Endothelial cell of umbilical vein (primary cell): Measurements from ENCODE around the gene TBC1D16.

Experiments
- EZH2 ChIP-seq: IDR thresholded peaks from 2 replicates; pipeline ENCODE4 v1.6.1; 2012; ENCODE audit warnings: borderline replicate concordance, low read depth, mild to moderate bottlenecking, moderate library complexity, low read length, inconsistent platforms; ENCODE audit not compliant: severe bottlenecking
- POLR2A ChIP-seq: IDR thresholded peaks from 2 replicates; pipeline ENCODE4 v1.6.1; 2012; ENCODE audit warnings: low read depth, mild to moderate bottlenecking, control low read depth, low read length
- POLR2AphosphoS5 ChIP-seq: IDR thresholded peaks from 2 replicates; pipeline ENCODE4 v1.6.1; 2012; ENCODE audit warnings: low read depth, mild to moderate bottlenecking, control low read depth, low read length, moderate library complexity; ENCODE audit not compliant: insufficient read depth
- TF ChIP-seq, protein P1 (sequence below), 2 donors: IDR thresholded peaks; 1 replicate in 1 of 2; 2 replicates in 1 of 2; pipeline ENCODE4 v1.5.1; 2011; ENCODE audit warnings: low read length in 2 of 2, mild to moderate bottlenecking in 2 of 2, moderate library complexity in 2 of 2, control low read depth in 1 of 2, inconsistent platforms in 1 of 2, low read depth in 1 of 2; ENCODE audit not compliant: insufficient read depth in 1 of 2; ENCODE audit errors: extremely low read depth in 1 of 2
- TF ChIP-seq, protein P2 (sequence below): IDR thresholded peaks from 2 replicates; pipeline ENCODE4 v1.6.1; 2011; ENCODE audit not compliant: insufficient read depth, insufficient read length

DNA sequence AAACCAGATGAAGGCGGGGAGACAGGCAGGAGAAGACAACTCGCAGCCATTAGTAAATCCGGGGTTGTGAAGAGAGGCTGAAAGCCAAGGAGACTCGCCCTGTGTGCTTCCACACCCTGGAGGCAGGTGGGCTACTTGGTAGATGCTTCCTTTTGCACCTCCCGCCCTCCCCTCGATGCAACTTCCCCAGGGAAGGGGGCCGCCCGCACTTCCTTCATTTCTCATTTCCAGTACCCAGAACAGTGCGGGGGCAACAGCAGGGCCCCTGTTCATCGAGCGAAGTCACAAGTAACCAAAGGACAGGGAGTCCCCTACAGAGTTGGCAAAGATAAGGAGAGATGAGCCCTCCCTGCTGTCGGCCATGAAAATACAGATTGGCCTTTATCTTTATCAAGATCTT, 25.7 kb upstream of the TBC1D16 start:
- TF ChIP-seq POLR2A = no peak
- TF ChIP-seq, protein P1, sequence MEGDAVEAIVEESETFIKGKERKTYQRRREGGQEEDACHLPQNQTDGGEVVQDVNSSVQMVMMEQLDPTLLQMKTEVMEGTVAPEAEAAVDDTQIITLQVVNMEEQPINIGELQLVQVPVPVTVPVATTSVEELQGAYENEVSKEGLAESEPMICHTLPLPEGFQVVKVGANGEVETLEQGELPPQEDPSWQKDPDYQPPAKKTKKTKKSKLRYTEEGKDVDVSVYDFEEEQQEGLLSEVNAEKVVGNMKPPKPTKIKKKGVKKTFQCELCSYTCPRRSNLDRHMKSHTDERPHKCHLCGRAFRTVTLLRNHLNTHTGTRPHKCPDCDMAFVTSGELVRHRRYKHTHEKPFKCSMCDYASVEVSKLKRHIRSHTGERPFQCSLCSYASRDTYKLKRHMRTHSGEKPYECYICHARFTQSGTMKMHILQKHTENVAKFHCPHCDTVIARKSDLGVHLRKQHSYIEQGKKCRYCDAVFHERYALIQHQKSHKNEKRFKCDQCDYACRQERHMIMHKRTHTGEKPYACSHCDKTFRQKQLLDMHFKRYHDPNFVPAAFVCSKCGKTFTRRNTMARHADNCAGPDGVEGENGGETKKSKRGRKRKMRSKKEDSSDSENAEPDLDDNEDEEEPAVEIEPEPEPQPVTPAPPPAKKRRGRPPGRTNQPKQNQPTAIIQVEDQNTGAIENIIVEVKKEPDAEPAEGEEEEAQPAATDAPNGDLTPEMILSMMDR (IDR thresholded peaks at IDR 0.05; ENCODE audit: extremely low read depth in 1 of 2, insufficient read depth in 1 of 2, low read depth in 1 of 2, low read length in 2 of 2) = no peak
- TF ChIP-seq POLR2AphosphoS5 = no peak
- TF ChIP-seq, protein P2, sequence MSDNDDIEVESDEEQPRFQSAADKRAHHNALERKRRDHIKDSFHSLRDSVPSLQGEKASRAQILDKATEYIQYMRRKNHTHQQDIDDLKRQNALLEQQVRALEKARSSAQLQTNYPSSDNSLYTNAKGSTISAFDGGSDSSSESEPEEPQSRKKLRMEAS = no peak
- TF ChIP-seq EZH2 = no peak
